ENCODE data around the gene NUP153. TPM values are rescaled to one million over a fixed set of nuclear protein-coding genes. Genes with fewer than 3 reads are reported as not detected.

Gene NUP153
- total RNA-seq, 1 donor from 2014 or later, result 39.0 TPM

DNA sequence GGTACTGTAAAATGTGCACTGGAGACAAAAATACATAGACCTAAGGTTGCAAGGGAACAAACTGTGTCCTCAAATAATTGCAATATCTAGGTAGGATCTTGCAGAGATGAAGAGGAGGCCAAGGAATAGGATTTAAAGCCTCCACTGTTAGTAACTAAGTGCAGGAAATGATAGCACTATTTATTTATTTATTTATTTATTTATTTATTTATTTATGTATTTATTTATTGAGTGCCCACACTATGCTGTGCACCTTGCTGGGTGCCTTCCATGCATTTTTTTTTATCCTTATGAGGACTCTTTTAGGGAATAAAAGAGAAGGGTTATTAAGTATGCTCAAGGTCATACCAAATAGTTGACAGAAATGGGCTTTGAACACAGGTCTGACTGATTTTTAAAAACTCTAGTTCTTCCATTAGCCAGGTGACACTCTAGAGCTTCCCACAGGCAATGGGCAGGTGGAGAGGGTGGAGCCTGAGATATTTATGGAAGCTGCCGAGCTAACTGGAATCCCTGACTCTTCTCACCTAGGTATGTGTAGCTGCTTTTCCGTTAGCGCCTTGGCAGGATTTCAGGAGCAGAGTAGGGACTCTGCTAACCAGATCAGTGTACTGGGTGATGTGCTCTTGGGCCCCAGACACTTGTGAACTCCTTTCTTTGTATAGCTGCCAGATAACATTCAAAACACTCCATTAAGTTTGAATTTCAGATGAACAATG is 12.8 kb upstream of the NUP153 start:
- Mint-ChIP-seq H3K4me1 (ENCODE audit: unreplicated experiment) (peaks cover 7% of the 10 kb centered on the region), H3K27ac (ENCODE audit: unreplicated experiment) (no peak overlapping the region), H3K36me3 (ENCODE audit: low read depth, unreplicated experiment) (no peaks in the 10 kb centered on the region), H3K9me3 (ENCODE audit: unreplicated experiment) (no peaks in the 10 kb centered on the region), H3K4me3 (ENCODE audit: unreplicated experiment) (no peak overlapping the region), H3K27me3 (ENCODE audit: unreplicated experiment) (no peaks in the 10 kb centered on the region)
- no peak for DNase-seq (ENCODE audit: low spot score)
- TF ChIP-seq, protein P1, sequence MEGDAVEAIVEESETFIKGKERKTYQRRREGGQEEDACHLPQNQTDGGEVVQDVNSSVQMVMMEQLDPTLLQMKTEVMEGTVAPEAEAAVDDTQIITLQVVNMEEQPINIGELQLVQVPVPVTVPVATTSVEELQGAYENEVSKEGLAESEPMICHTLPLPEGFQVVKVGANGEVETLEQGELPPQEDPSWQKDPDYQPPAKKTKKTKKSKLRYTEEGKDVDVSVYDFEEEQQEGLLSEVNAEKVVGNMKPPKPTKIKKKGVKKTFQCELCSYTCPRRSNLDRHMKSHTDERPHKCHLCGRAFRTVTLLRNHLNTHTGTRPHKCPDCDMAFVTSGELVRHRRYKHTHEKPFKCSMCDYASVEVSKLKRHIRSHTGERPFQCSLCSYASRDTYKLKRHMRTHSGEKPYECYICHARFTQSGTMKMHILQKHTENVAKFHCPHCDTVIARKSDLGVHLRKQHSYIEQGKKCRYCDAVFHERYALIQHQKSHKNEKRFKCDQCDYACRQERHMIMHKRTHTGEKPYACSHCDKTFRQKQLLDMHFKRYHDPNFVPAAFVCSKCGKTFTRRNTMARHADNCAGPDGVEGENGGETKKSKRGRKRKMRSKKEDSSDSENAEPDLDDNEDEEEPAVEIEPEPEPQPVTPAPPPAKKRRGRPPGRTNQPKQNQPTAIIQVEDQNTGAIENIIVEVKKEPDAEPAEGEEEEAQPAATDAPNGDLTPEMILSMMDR (IDR thresholded peaks at IDR 0.05; ENCODE audit: unreplicated experiment), result no peak

DNA sequence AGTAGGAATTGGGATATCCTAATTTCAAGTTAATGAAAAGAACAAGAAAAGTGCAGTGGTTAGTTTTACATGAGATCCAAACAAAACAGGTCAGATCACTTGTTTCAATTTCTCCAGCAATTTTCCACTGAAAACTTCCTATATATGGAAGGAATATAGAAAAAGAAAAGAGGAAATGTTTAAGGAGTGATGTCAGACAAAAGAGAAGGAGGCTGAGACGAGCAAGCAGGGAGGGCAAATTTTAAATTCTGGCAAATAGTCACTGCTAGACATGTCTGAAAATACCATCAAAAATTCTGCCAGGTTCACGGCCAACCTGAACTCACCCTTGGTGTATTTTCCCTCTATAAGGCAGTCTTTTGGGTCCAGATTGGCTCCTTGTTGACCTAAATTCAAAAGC is 9.5 kb upstream of the NUP153 start:
- DNase-seq (ENCODE audit: low spot score), result no peak
- TF ChIP-seq, protein P1 (IDR thresholded peaks at IDR 0.05; ENCODE audit: unreplicated experiment), result no peak
- H3K9me3 Mint-ChIP-seq (ENCODE audit: unreplicated experiment), result no peaks in the 10 kb centered on the region
- no peak overlapping the region for H3K27ac Mint-ChIP-seq (ENCODE audit: unreplicated experiment)
- no peaks in the 10 kb centered on the region for H3K27me3 Mint-ChIP-seq (ENCODE audit: unreplicated experiment)
- H3K36me3 Mint-ChIP-seq (ENCODE audit: low read depth, unreplicated experiment), result no peaks in the 10 kb centered on the region
- H3K4me1 Mint-ChIP-seq (ENCODE audit: unreplicated experiment), result no peaks in the 10 kb centered on the region
- no peak overlapping the region for H3K4me3 Mint-ChIP-seq (ENCODE audit: unreplicated experiment)

DNA sequence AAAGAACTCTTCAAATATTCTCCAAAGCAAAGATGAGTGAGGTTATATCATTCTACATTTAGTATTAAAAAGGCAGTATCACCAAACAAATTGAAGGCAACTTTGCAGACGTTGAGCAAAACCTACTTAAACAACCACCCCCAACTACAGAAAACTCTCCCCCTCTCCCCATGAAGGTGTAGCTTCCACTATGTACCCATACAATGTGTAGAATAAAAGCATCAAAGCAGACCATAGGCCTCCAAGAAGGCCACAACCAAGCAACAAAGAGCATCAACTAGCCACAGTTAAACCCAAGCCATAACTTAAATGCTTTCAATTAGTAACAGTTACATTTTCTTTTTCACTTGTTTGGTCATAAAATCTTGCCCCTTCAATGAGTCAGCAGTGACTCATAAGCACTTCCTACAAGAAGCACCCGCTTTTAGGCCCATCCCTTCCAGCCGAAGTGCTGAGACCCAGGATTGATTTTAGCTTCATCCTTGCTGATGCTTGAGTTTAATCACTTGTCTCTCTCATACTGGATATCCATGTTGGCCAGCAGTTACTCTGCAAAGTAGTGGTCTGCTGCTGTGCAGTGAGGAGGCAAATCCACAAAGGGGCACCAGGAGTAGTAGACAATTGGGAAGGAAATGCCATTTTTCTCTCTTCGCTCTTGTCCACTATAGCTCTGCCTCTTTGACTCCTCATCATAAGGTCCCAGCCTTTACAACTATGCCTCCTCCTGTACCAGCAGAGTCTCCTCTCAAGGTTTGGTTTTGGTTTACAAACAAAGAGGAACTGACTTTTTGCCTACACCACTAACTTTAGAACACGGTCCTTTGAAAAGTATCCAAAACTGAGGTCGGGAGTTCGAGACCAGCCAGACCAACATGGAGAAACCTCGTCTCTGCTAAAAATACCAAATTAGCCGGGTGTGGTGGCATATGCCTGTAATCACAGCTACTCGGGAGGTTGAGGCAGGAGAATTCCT is 8.4 kb upstream of the NUP153 start:
- TF ChIP-seq, protein P1 (IDR thresholded peaks at IDR 0.05; ENCODE audit: unreplicated experiment), result no peak
- Mint-ChIP-seq H3K9me3 (ENCODE audit: unreplicated experiment) (no peaks in the 10 kb centered on the region), H3K4me3 (ENCODE audit: unreplicated experiment) (no peak overlapping the region), H3K4me1 (ENCODE audit: unreplicated experiment) (no peaks in the 10 kb centered on the region), H3K36me3 (ENCODE audit: low read depth, unreplicated experiment) (no peaks in the 10 kb centered on the region), H3K27ac (ENCODE audit: unreplicated experiment) (no peak overlapping the region), H3K27me3 (ENCODE audit: unreplicated experiment) (no peaks in the 10 kb centered on the region)
- DNase-seq (ENCODE audit: low spot score), result no peak

DNA sequence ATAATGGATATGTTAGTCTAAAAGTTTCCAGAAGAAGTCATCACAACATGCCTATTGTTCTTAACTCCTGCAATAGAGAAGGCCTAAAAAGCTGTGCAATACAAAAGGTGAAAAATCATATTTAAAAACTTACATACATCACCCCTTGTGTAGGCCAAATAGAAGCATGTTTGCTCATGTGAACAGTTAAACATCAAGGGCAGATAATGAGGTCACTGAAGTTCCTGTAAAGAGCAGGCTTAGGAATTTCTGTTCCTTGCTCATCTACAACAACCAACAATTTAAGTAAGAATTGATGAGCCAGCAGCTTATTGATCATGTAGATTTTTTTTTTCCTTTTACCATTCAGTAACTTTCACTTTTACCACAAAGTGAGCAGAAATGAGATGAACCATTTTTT is 7.5 kb upstream of the NUP153 start:
- no peaks in the 10 kb centered on the region for H3K4me1 Mint-ChIP-seq (ENCODE audit: unreplicated experiment)

More for the DNA sequence above, 7.5 kb upstream of the NUP153 start:
- DNase-seq (ENCODE audit: low spot score), result no peak
- Mint-ChIP-seq H3K36me3 (ENCODE audit: low read depth, unreplicated experiment) (no peaks in the 10 kb centered on the region), H3K9me3 (ENCODE audit: unreplicated experiment) (no peaks in the 10 kb centered on the region), H3K4me3 (ENCODE audit: unreplicated experiment) (no peak overlapping the region), H3K27me3 (ENCODE audit: unreplicated experiment) (no peaks in the 10 kb centered on the region), H3K27ac (ENCODE audit: unreplicated experiment) (no peak overlapping the region)
- TF ChIP-seq, protein P1 (IDR thresholded peaks at IDR 0.05; ENCODE audit: unreplicated experiment), result no peak

Data from endothelial cell (in vitro differentiated cells).